Gastrocnemius medialis (tissue), 4 donors: Measurements from ENCODE around the gene PSD. TPM values are rescaled to one million over a fixed set of nuclear protein-coding genes. Genes with fewer than 3 reads are reported as not detected.

Experiments used
- ATAC-seq, 2 donors: fragments of 150-250 bp; one replicate each; pipeline ENCODE4 v1.9.1; 2016
- DNase-seq, 2 donors: peaks; one replicate each; pipeline ENCODE4 v3.0.0-alpha.2; 2019
- H3K27ac ChIP-seq, 4 donors: fragments of 200-600 bp; sonication (generic); 1 replicate in 1 of 4; 2 replicates in 3 of 4; pipeline ENCODE4 v1.5.1; 2016 to 2018; ENCODE audit warnings: mild to moderate bottlenecking in 2 of 4, moderate library complexity in 1 of 4
- H3K27me3 ChIP-seq, 3 donors: fragments of 200-600 bp; sonication (generic) in 2 of 3; 1 replicate in 1 of 3; 2 replicates in 2 of 3; pipeline versions ENCODE4 v1.5.1 to v1.6.0; 2016 to 2019; ENCODE audit warnings: mild to moderate bottlenecking in 1 of 3, moderate library complexity in 1 of 3
- H3K36me3 ChIP-seq, 2 donors: fragments of 200-600 bp; sonication (generic) in 1 of 2; one replicate each; pipeline ENCODE4 v1.5.1; 2017 to 2018
- H3K4me1 ChIP-seq, 2 donors: fragments of 200-600 bp; sonication (generic) in 1 of 2; one replicate each; pipeline ENCODE4 v1.5.1; 2016 to 2017; ENCODE audit warnings: mild to moderate bottlenecking in 2 of 2
- H3K4me3 ChIP-seq, 4 donors: fragments of 200-600 bp; sonication (generic) in 3 of 4; 1 replicate in 1 of 4; 2 replicates in 3 of 4; pipeline ENCODE4 v1.5.1; 2016 to 2019; ENCODE audit warnings: mild to moderate bottlenecking in 2 of 4
- H3K9me3 ChIP-seq, 3 donors: fragments of 200-600 bp; sonication (generic) in 2 of 3; 1 replicate in 1 of 3; 2 replicates in 2 of 3; pipeline ENCODE4 v1.5.1; 2016 to 2019
- POLR2A ChIP-seq, 2 donors: fragments of 450-650 bp; IDR thresholded peaks; one replicate each; pipeline ENCODE4 v1.6.1; 2017; ENCODE audit warnings: antibody characterized with exemption in 2 of 2, mild to moderate bottlenecking in 2 of 2, moderate library complexity in 2 of 2
- in situ Hi-C, 4 donors: fragments of 200-750 bp; cut with MboI; loops; one replicate each; pipeline versions ENCODE4 v1.15.0 to v1.8.0; 2017; ENCODE audit warnings: low sequenced_read_pairs in 4 of 4
- intact Hi-C: fragments of 100-400 bp; cut with DNase I; formaldehyde crosslinking; loops from one replicate; pipeline ENCODE4 v1.15.1; 2023; ENCODE audit warnings: low total_unique reads
- total RNA-seq, 4 donors: library from RNA; depleted of rRNA; stranded (reverse); fragments of >200 nt; gene quantifications; one replicate each; pipeline versions ENCODE4 v1.1.0 to v1.2.3, GENCODE V29; 2016
- TF ChIP-seq, protein P1 (sequence below), 5 experiments: fragments of 450-650 bp in 3 of 5; fragments of 200-600 bp in 2 of 5; sonication (generic) in 2 of 5; IDR thresholded peaks in 4 of 5; conservative IDR thresholded peaks in 1 of 5; 1 replicate in 4 of 5; 2 replicates in 1 of 5; pipeline ENCODE4 v1.5.1; 2016 to 2019; ENCODE audit warnings: antibody characterized with exemption in 5 of 5, mild to moderate bottlenecking in 3 of 5, moderate library complexity in 3 of 5

The PSD gene
- total RNA-seq, 4 donors from 2014 or later: 0.35 to 2.6 TPM; not detected in 2

DNA sequence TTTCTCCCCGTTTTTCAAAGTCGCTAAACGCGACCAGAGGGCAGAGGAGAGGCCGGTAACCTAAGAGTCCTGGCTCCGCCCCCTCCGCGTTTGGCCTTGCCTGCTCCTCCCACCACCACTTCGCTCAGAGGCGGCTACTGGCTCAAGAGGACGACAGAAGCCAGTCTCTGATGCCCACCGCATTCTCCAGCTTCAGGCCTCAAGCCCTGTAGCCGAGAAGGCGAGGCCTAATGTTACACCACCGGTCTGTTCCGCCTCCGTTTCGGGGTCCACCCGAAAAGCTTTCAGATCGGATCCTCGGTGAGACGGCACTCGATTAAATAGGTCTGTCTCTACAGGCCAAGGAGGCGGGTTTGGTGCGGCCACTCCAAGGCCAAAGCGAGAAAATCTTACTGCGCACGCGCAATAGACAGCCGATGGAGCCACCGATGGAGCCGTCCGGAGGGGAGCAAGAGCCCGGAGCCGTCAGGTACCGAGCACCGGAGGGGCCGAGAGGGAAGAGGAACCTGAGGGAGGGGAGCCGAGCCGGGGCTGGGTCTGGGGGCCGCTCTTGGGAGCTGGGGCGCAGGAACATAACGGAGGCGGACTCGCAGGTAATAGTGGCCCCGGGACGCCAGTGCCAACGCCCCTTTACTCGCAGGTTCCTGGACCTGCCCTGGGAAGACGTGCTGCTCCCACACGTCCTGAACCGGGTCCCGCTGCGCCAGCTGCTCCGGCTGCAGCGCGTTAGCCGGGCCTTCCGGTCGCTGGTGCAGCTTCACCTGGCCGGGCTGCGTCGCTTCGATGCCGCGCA lies 2.3 kb upstream of the PSD start, which contains the start of gene FBXL15:
Gene FBXL15, plus strand, starts transcription at position 123 of the 793 bp plus-strand sequence. Its CDS starts 294 bp downstream, at position 417.
- H3K36me3 ChIP-seq: no peaks in the 10 kb centered on the region
- in situ Hi-C loops (no loop called here), intact Hi-C loops (loop anchor here (1.0 to 5.0 kb wide), 4 partner anchors 11 to 82 kb away; partner anchors contain the start of genes CUEDC2 and SUFU)
- peak; percentile 30 to 39 for TF ChIP-seq POLR2A (IDR thresholded peaks at IDR 0.05)
- TF ChIP-seq, protein P1, sequence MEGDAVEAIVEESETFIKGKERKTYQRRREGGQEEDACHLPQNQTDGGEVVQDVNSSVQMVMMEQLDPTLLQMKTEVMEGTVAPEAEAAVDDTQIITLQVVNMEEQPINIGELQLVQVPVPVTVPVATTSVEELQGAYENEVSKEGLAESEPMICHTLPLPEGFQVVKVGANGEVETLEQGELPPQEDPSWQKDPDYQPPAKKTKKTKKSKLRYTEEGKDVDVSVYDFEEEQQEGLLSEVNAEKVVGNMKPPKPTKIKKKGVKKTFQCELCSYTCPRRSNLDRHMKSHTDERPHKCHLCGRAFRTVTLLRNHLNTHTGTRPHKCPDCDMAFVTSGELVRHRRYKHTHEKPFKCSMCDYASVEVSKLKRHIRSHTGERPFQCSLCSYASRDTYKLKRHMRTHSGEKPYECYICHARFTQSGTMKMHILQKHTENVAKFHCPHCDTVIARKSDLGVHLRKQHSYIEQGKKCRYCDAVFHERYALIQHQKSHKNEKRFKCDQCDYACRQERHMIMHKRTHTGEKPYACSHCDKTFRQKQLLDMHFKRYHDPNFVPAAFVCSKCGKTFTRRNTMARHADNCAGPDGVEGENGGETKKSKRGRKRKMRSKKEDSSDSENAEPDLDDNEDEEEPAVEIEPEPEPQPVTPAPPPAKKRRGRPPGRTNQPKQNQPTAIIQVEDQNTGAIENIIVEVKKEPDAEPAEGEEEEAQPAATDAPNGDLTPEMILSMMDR (IDR thresholded peaks at IDR 0.05 in 4 of 5, conservative IDR thresholded peaks at IDR 0.05 in 1 of 5): peak in 2 of 5 experiments; percentile 22 to 41
- peak within 1 kb of the TSS; percentile 85 to 97 (median 94) for H3K27ac ChIP-seq
- ATAC-seq: peak; percentile 90 to 94
- DNase-seq: peak; percentile 96
- no peaks in the 10 kb centered on the region for H3K9me3 ChIP-seq
- peak within 1 kb of the TSS; percentile 82 to 92 (median 87) for H3K4me3 ChIP-seq
- H3K4me1 ChIP-seq: peaks cover 27 to 30% of the 10 kb centered on the region in 2 donors
- peaks cover 20 to 30% (median 24%) of the 10 kb centered on the region in 3 donors for H3K27me3 ChIP-seq

DNA sequence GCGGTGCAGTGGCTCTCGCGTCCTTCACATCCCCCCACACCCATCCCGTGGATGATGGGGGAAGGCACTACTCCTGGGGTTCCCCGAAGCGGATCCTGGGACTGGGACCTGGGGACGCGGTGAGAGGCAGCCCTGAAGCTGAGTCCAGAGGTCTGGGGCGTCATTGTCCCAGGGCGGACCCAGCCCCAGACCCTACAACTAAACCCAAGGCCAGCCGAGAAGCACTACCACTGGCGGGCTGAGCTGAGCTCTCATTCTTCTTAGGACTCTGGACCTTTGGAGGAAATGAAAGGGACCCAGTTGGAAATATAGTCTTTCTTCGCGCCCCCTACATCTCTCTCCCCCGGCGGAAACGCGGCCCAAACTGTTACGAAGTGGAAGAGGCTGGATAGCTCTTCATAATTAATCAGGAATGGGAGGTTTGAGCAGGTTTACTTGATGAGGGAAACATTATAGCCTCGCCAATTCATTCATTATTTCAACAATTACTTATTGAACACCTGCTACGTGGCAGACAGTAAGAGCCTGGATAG lies 1.7 kb upstream of the PSD start:
- DNase-seq (no peak), ATAC-seq (no peak)
- Histone ChIP-seq H3K4me3 (peak overlapping the region; percentile 82 to 92 (median 87)), H3K27ac (peak overlapping the region; percentile 85 to 97 (median 94)), H3K36me3 (no peaks in the 10 kb centered on the region), H3K27me3 (peaks cover 25 to 37% (median 27%) of the 10 kb centered on the region in 3 donors), H3K4me1 (peaks cover 27 to 30% of the 10 kb centered on the region in 2 donors), H3K9me3 (no peaks in the 10 kb centered on the region)
- in situ Hi-C loops: no loop called here
- TF ChIP-seq POLR2A (IDR thresholded peaks at IDR 0.05): no peak
- TF ChIP-seq, protein P1 (IDR thresholded peaks at IDR 0.05 in 4 of 5, conservative IDR thresholded peaks at IDR 0.05 in 1 of 5): no peak
- intact Hi-C loops: loop anchor here (5.0 kb wide), 1 partner anchor 57 kb away; no protein-coding TSS in a partner anchor

GRCh38 chr10:102419269-102420180 lies 940 bp upstream of the PSD start:
- ATAC-seq: no peak
- peak overlapping the region; percentile 82 to 92 (median 87) for H3K4me3 ChIP-seq
- H3K27me3 ChIP-seq: peaks cover 30 to 44% (median 34%) of the 10 kb centered on the region in 3 donors
- H3K36me3 ChIP-seq: no peaks in the 10 kb centered on the region
- H3K27ac ChIP-seq: peak overlapping the region in 3 of 4 donors; percentile 93 to 97 (median 96)
- peak in 1 of 2 donors; percentile 43 for DNase-seq
- intact Hi-C loops (loop anchor here (5.0 kb wide), 1 partner anchor 58 kb away; no protein-coding TSS in a partner anchor), in situ Hi-C loops (no loop called here)
- TF ChIP-seq, protein P1 (IDR thresholded peaks at IDR 0.05 in 4 of 5, conservative IDR thresholded peaks at IDR 0.05 in 1 of 5): no peak
- no peak for TF ChIP-seq POLR2A (IDR thresholded peaks at IDR 0.05)
- no peaks in the 10 kb centered on the region for H3K9me3 ChIP-seq
- peaks cover 27 to 30% of the 10 kb centered on the region in 2 donors for H3K4me1 ChIP-seq

DNA sequence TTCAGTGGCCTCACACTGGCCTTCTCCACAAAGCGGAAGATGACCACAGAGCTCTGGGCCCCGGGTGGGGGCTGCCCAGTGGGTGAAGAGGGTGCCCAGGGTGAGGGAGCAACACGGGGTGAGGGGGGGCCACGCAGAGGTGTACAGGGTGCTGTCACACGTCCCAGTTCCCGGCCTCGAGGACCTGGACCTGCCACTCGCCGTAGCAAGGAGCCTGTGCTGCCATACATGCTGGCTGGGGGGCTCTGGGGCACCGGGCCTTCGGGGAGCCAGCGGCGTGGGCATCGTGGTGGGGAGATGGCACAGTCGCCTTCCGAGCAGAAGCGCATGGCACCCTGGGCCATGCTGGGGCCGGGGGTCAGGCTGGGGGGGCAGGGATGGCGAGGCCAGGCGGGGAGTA lies 1.9 kb downstream of the PSD start:
- Histone ChIP-seq H3K9me3 (no peaks in the 10 kb centered on the region), H3K27me3 (peaks cover 46 to 70% (median 54%) of the 10 kb centered on the region in 3 donors), H3K4me1 (peaks cover 16% of the 10 kb centered on the region in 2 donors), H3K27ac (no peak overlapping the region), H3K36me3 (no peaks in the 10 kb centered on the region), H3K4me3 (no peak overlapping the region)
- TF ChIP-seq, protein P1 (IDR thresholded peaks at IDR 0.05 in 4 of 5, conservative IDR thresholded peaks at IDR 0.05 in 1 of 5): no peak
- TF ChIP-seq POLR2A (IDR thresholded peaks at IDR 0.05): no peak
- ATAC-seq (no peak), DNase-seq (no peak)
- intact Hi-C loops (no loop called here), in situ Hi-C loops (no loop called here)
